ENCODE data around the gene SERPIND1. TPM values are rescaled to one million over a fixed set of nuclear protein-coding genes. Genes with fewer than 3 reads are reported as not detected.

Gene SERPIND1
- total RNA-seq, 1 experiment from 2014 or later, result 1.3 TPM

GRCh38 chr22:20829491-20830134 lies 55.7 kb downstream of the SERPIND1 start:
- H3K4me3 Mint-ChIP-seq (ENCODE audit: unreplicated experiment), result no peak overlapping the region
- ChIA-PET CTCF (no interaction called here), POLR2A (no interaction called here)
- peaks cover 44% of the 10 kb centered on the region for H3K36me3 Mint-ChIP-seq (ENCODE audit: insufficient read depth, unreplicated experiment)
- no peaks in the 10 kb centered on the region for H3K9me3 Mint-ChIP-seq (ENCODE audit: unreplicated experiment)
- intact Hi-C loops (cut with micrococcal nuclease; ENCODE audit: unreplicated experiment), result no loop called here
- Histone ChIP-seq H3K9me3 (no peaks in the 10 kb centered on the region), H3K36me3 (ENCODE audit: control insufficient read depth, insufficient read depth, low read length) (0 out of 2 replicates have a peak, but pooled peaks cover 1% of the 10 kb centered on the region), H3K4me3 (ENCODE audit: low read depth, low read length) (no peak overlapping the region), H3K4me1 (peaks cover 12% of the 10 kb centered on the region), H3K27me3 (replicated peaks; ENCODE audit: control insufficient read depth, insufficient read depth, low read length) (no peaks in the 10 kb centered on the region)
- peaks cover 6% of the 10 kb centered on the region for H3K4me1 Mint-ChIP-seq (ENCODE audit: low read depth, unreplicated experiment)
- H3K27me3 Mint-ChIP-seq (ENCODE audit: insufficient read depth, unreplicated experiment), result no peaks in the 10 kb centered on the region
- TF ChIP-seq CTCF (IDR thresholded peaks at IDR 0.05; ENCODE audit: insufficient read depth in 1 of 2, low read depth in 1 of 2, low read length in 1 of 2, severe bottlenecking in 1 of 2, unreplicated experiment in 1 of 2), result no peak
- no peak for DNase-seq
- no TSS peak for BruUV-seq (replicated peaks)
- H3K27ac Mint-ChIP-seq (ENCODE audit: unreplicated experiment), result no peak overlapping the region

- Mint-ChIP-seq H3K4me3 (ENCODE audit: unreplicated experiment) (no peak overlapping the region), H3K27me3 (ENCODE audit: insufficient read depth, unreplicated experiment) (no peaks in the 10 kb centered on the region), H3K4me1 (ENCODE audit: low read depth, unreplicated experiment) (no peaks in the 10 kb centered on the region), H3K36me3 (ENCODE audit: insufficient read depth, unreplicated experiment) (peaks cover 37% of the 10 kb centered on the region), H3K9me3 (ENCODE audit: unreplicated experiment) (no peaks in the 10 kb centered on the region), H3K27ac (ENCODE audit: unreplicated experiment) (no peak overlapping the region)
- Histone ChIP-seq H3K27me3 (replicated peaks; ENCODE audit: control insufficient read depth, insufficient read depth, low read length) (no peaks in the 10 kb centered on the region), H3K9me3 (no peaks in the 10 kb centered on the region), H3K4me3 (ENCODE audit: low read depth, low read length) (no peak overlapping the region), H3K4me1 (no peaks in the 10 kb centered on the region), H3K36me3 (ENCODE audit: control insufficient read depth, insufficient read depth, low read length) (0 out of 2 replicates have a peak, but pooled peaks cover 1% of the 10 kb centered on the region)
- BruUV-seq (replicated peaks), result no TSS peak
- TF ChIP-seq CTCF (IDR thresholded peaks at IDR 0.05; ENCODE audit: insufficient read depth in 1 of 2, low read depth in 1 of 2, low read length in 1 of 2, severe bottlenecking in 1 of 2, unreplicated experiment in 1 of 2), result no peak
- no peak for DNase-seq
- intact Hi-C loops (cut with micrococcal nuclease; ENCODE audit: unreplicated experiment), result no loop called here
- CTCF ChIA-PET, result no interaction called here
- POLR2A ChIA-PET, result no interaction called here
Observed at GRCh38 chr22:20833225-20833665, 59.3 kb downstream of the SERPIND1 start.

- Histone ChIP-seq H3K27me3 (replicated peaks; ENCODE audit: control insufficient read depth, insufficient read depth, low read length) (no peaks in the 10 kb centered on the region), H3K9me3 (no peaks in the 10 kb centered on the region), H3K36me3 (ENCODE audit: control insufficient read depth, insufficient read depth, low read length) (0 out of 2 replicates have a peak, but pooled peaks cover 1% of the 10 kb centered on the region), H3K4me3 (ENCODE audit: low read depth, low read length) (no peak overlapping the region), H3K4me1 (no peaks in the 10 kb centered on the region)
- Mint-ChIP-seq H3K4me1 (ENCODE audit: low read depth, unreplicated experiment) (no peaks in the 10 kb centered on the region), H3K27me3 (ENCODE audit: insufficient read depth, unreplicated experiment) (no peaks in the 10 kb centered on the region), H3K36me3 (ENCODE audit: insufficient read depth, unreplicated experiment) (peaks cover 37% of the 10 kb centered on the region), H3K4me3 (ENCODE audit: unreplicated experiment) (no peak overlapping the region), H3K27ac (ENCODE audit: unreplicated experiment) (no peak overlapping the region), H3K9me3 (ENCODE audit: unreplicated experiment) (no peaks in the 10 kb centered on the region)
- POLR2A ChIA-PET, result no interaction called here
- DNase-seq, result no peak
- no peak for TF ChIP-seq CTCF (IDR thresholded peaks at IDR 0.05; ENCODE audit: insufficient read depth in 1 of 2, low read depth in 1 of 2, low read length in 1 of 2, severe bottlenecking in 1 of 2, unreplicated experiment in 1 of 2)
- CTCF ChIA-PET, result no interaction called here
- intact Hi-C loops (cut with micrococcal nuclease; ENCODE audit: unreplicated experiment), result no loop called here
- no TSS peak for BruUV-seq (replicated peaks)
Observed at GRCh38 chr22:20834206-20834605, 60.3 kb downstream of the SERPIND1 start.
